A673 (cell line): ENCODE measurements around the gene MTCH1. TPM values are rescaled to one million over a fixed set of nuclear protein-coding genes. Genes with fewer than 3 reads are reported as not detected.

Experiments used
- BruUV-seq: library from RNA; stranded (reverse); fragments of 400-500 nt; replicated peaks from 2 replicates; lab custom pipeline; 2021; lab: Mats Ljungman, UMichigan
- CTCF ChIA-PET: fragments of 300-600 bp; sonication (Branson Sonifier 250); formaldehyde crosslinking; loops from one replicate; lab custom pipeline; 2022; ENCODE audit warnings: antibody characterized with exemption; lab: Charles Lee
- POLR2A ChIA-PET: fragments of 300-600 bp; sonication (Branson Sonifier 250); formaldehyde crosslinking; loops from one replicate; lab custom pipeline; 2022; ENCODE audit warnings: antibody characterized with exemption; ENCODE audit not compliant: low non-redundant PET; lab: Charles Lee
- DNase-seq: peaks from one replicate; pipeline ENCODE4 v3.0.0-alpha.2; 2015; ENCODE audit warnings: low spot score
- H3K27ac ChIP-seq: fragments of 200-600 bp; sonication (generic); 2 replicates; pipeline ENCODE4 v1.5.1; 2016; ENCODE audit warnings: mixed run types, low read depth, mild to moderate bottlenecking, mixed read lengths, antibody characterized with exemption, low read length; ENCODE audit not compliant: poor library complexity, severe bottlenecking
- H3K27me3 ChIP-seq: fragments of 200-600 bp; sonication (generic); replicated peaks from 2 replicates; pipeline ENCODE4 v1.6.1; 2017; ENCODE audit warnings: mixed run types, low read depth, mild to moderate bottlenecking, mixed read lengths, antibody characterized with exemption, low read length; ENCODE audit not compliant: insufficient read depth, poor library complexity
- H3K36me3 ChIP-seq: fragments of 200-600 bp; sonication (generic); 2 replicates; pipeline ENCODE4 v1.6.1; 2016; ENCODE audit warnings: mixed run types, mild to moderate bottlenecking, mixed read lengths, antibody characterized with exemption, low read length; ENCODE audit not compliant: insufficient read depth, poor library complexity, severe bottlenecking
- H3K4me1 ChIP-seq: fragments of 200-600 bp; sonication (generic); 2 replicates; pipeline ENCODE4 v1.6.1; 2017; ENCODE audit warnings: mixed run types, mild to moderate bottlenecking, mixed read lengths, antibody characterized with exemption, low read length; ENCODE audit not compliant: insufficient read depth, poor library complexity, severe bottlenecking
- H3K4me3 ChIP-seq: fragments of 200-600 bp; sonication (generic); 2 replicates; pipeline ENCODE4 v1.5.1; 2016; ENCODE audit warnings: low read depth, mixed run types, mild to moderate bottlenecking, mixed read lengths, low read length; ENCODE audit not compliant: poor library complexity, severe bottlenecking
- H3K9me3 ChIP-seq: fragments of 200-600 bp; sonication (generic); 2 replicates; pipeline ENCODE4 v1.6.1; 2016; ENCODE audit warnings: mixed run types, low read depth, mild to moderate bottlenecking, mixed read lengths, antibody characterized with exemption, low read length; ENCODE audit not compliant: poor library complexity, severe bottlenecking
- CTCF ChIP-seq: fragments of 300-800, 200-600 bp; sonication (generic); conservative IDR thresholded peaks from 2 replicates; pipeline ENCODE4 v1.5.1; 2017; ENCODE audit warnings: low read depth, mild to moderate bottlenecking, antibody characterized with exemption, low read length, moderate library complexity, mixed read lengths
- EZH2 ChIP-seq: fragments of 200-600 bp; sonication (generic); IDR thresholded peaks from 2 replicates; pipeline ENCODE4 v1.6.1; 2017; ENCODE audit warnings: borderline replicate concordance, low read depth, mild to moderate bottlenecking, mixed read lengths, antibody characterized with exemption, low read length; ENCODE audit not compliant: poor library complexity, severe bottlenecking
- intact Hi-C: fragments of 100-400 bp; cut with micrococcal nuclease; formaldehyde crosslinking; loops from one replicate; pipeline ENCODE4 v1.10.0; 2022; ENCODE audit not compliant: unreplicated experiment
- total RNA-seq: library from RNA; stranded (reverse); gene quantifications from 2 replicates; pipeline ENCODE4 v1.2.3, GENCODE V29; 2021

The MTCH1 gene
- total RNA-seq, 1 experiment from 2014 or later = 242 TPM

DNA sequence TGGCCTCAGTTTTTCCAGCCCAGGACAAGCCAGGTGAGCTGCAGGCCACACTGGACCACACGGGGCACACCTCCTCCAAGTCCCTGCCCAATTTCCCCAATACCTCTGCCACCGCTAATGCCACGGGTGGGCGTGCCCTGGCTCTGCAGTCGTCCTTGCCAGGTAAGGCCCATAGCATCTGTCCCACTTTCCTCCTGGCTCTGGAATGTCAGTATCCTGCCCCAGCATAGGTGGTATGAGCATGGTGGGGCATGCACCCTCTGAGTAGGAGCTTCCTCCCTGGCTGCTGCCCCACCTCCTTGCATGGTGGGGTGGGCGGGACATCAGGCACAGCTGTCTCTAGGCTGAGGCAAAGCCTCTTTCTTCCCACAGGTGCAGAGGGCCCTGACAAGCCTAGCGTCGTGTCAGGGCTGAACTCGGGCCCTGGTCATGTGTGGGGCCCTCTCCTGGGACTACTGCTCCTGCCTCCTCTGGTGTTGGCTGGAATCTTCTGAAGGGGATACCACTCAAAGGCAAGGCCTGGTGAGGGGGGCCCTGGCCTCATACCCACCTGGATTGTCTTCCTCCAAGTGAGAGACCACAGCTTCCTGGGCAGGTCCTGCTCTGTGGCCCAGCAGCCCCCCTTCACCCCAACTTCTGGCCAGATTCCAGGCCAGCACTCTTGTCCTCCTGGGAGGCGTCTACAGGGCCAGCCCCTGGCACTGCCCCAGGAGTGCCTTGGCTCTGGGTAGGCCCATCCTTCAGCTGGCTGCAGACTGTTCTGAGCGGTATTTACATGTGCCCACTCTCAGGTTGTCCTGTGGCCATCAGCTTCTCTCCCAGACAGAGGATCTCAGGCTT is 22.3 kb downstream of the MTCH1 start:
- H3K27ac ChIP-seq = no peak overlapping the region
- H3K4me3 ChIP-seq = no peak overlapping the region
- no peaks in the 10 kb centered on the region for H3K9me3 ChIP-seq
- no peak for DNase-seq
- ChIA-PET CTCF (no interaction called here), POLR2A (no interaction called here)
- no peaks in the 10 kb centered on the region for H3K27me3 ChIP-seq
- BruUV-seq = no TSS peak
- H3K4me1 ChIP-seq = no peaks in the 10 kb centered on the region
- H3K36me3 ChIP-seq = peaks cover 18% of the 10 kb centered on the region
- no peak for TF ChIP-seq EZH2
- no peak for TF ChIP-seq CTCF
- intact Hi-C loops = no loop called here

- TF ChIP-seq CTCF = no peak
- no peak for TF ChIP-seq EZH2
- no peak overlapping the region for H3K27ac ChIP-seq
- intact Hi-C loops = no loop called here
- CTCF ChIA-PET = no interaction called here
- DNase-seq = peak; percentile 68
- no TSS peak for BruUV-seq
- H3K9me3 ChIP-seq = no peaks in the 10 kb centered on the region
- H3K4me1 ChIP-seq = no peaks in the 10 kb centered on the region
- H3K4me3 ChIP-seq = no peak overlapping the region
- no peaks in the 10 kb centered on the region for H3K27me3 ChIP-seq
- POLR2A ChIA-PET = no interaction called here
- peaks cover 10% of the 10 kb centered on the region for H3K36me3 ChIP-seq
Measured at GRCh38 chr6:36962874-36963273, 23.1 kb downstream of the MTCH1 start.

- DNase-seq = no peak
- peaks cover 4% of the 10 kb centered on the region for H3K36me3 ChIP-seq
- ChIA-PET POLR2A (no interaction called here), CTCF (no interaction called here)
- no peak overlapping the region for H3K27ac ChIP-seq
- no peaks in the 10 kb centered on the region for H3K9me3 ChIP-seq
- no TSS peak for BruUV-seq
- H3K4me1 ChIP-seq = no peaks in the 10 kb centered on the region
- intact Hi-C loops = no loop called here
- TF ChIP-seq CTCF (no peak), EZH2 (no peak)
- no peaks in the 10 kb centered on the region for H3K27me3 ChIP-seq
- H3K4me3 ChIP-seq = no peak overlapping the region
Measured at GRCh38 chr6:36961441-36962435, 24.3 kb downstream of the MTCH1 start.
